Ovary (tissue), 9 donors: ENCODE results near the gene CHCHD6. TPM values are rescaled to one million over a fixed set of nuclear protein-coding genes. Genes with fewer than 3 reads are reported as not detected.

Experiments used
- DNase-seq, 5 donors: peaks; one replicate each; pipeline ENCODE4 v3.0.0-alpha.2; 2019 to 2020
- H3K27ac ChIP-seq, 2 donors: fragments of 200-600 bp; one replicate each; pipeline versions ENCODE4 v1.5.1 to v1.8.0; 2019 to 2022
- H3K27me3 ChIP-seq: fragments of 200-600 bp; one replicate; pipeline ENCODE4 v1.8.0; 2022
- H3K36me3 ChIP-seq: fragments of 200-600 bp; sonication (generic); one replicate; pipeline ENCODE4 v1.5.1; 2019
- H3K4me1 ChIP-seq: one replicate; pipeline ENCODE4 v1.8.1; 2013; ENCODE audit warnings: mild to moderate bottlenecking, moderate library complexity; ENCODE audit not compliant: insufficient read depth
- H3K4me3 ChIP-seq: fragments of 200-600 bp; sonication (generic); one replicate; pipeline ENCODE4 v1.5.1; 2017
- H3K9me3 ChIP-seq, 2 donors: fragments of 200-600 bp in 1 of 2; sonication (generic) in 1 of 2; one replicate each; pipeline versions ENCODE4 v1.5.1 to v1.8.1; 2013 to 2019; ENCODE audit warnings: mild to moderate bottlenecking in 1 of 2, moderate library complexity in 1 of 2
- EP300 ChIP-seq: sonication (generic); formaldehyde crosslinking; IDR thresholded peaks from one replicate; pipeline ENCODE4 v1.6.1; 2017; ENCODE audit warnings: antibody characterized with exemption
- POLR2A ChIP-seq: fragments of 450-650 bp; IDR thresholded peaks from one replicate; pipeline ENCODE4 v1.6.1; 2017; ENCODE audit warnings: antibody characterized with exemption, mild to moderate bottlenecking, moderate library complexity
- WGBS, 3 donors: extraction: QIAGEN DNeasy Blood & Tissue Kit in 1 of 3; methylation state at CpG; one replicate each; pipeline versions ENCODE4 v1.1.5 to v1.1.7; 2013 to 2017; 5-methylcytosine and 5-hydroxymethylcytosine counted together
- intact Hi-C, 4 donors: fragments of 100-400 bp; cut with DNase I; formaldehyde crosslinking; loops; one replicate each; pipeline versions ENCODE4 v1.11.0 to v1.15.1; 2022 to 2023
- polyA plus RNA-seq, 2 donors: library from polyadenylated mRNA; stranded (reverse); fragments of 200-250 nt in 1 of 2; fragments of 350-450 nt in 1 of 2; fragmentation: Illumina TruSeq in 1 of 2; extraction: RNeasy Lipid Tissue Mini Kit (QIAGEN cat#74804) in 1 of 2; gene quantifications; one replicate each; pipeline ENCODE4 v1.2.3, GENCODE V29; 2013 to 2014
- total RNA-seq, 7 donors: library from RNA; depleted of rRNA in 2 of 7; stranded (reverse); fragments of >200 nt in 2 of 7; fragmentation: NEBNext Ultra II Directional in 3 of 7; extraction: Animal tissue kit (Norgen Biotek cat#: 25700) in 3 of 7; gene quantifications; one replicate each; pipeline versions ENCODE4 v1.1.0 to v1.2.4, GENCODE V29; 2016 to 2023
- TF ChIP-seq, protein P1 (sequence below), 3 donors: fragments of 450-650 bp in 2 of 3; fragments of 200-600 bp in 1 of 3; IDR thresholded peaks; one replicate each; pipeline versions ENCODE4 v1.5.1 to v1.8.0; 2016 to 2022; ENCODE audit warnings: antibody characterized with exemption in 3 of 3, mild to moderate bottlenecking in 1 of 3
- donor health status: DM: no; HTN: no; CAD: no; lungs with moderate emphysema.
- donor health status: DM: no; HTN: no; CAD: no.
- donor health status: Bipolar disorder and iron deficiency.
- donor health status: DM: yes; HTN: yes; CAD: no.
- donor health status: DM: no; HTN: no; CAD: no.
- donor health status: DM: yes; HTN: yes; CAD: no.

The CHCHD6 gene
- total and polyA plus RNA-seq, 9 donors: 8.5 to 24.6 (median 19.5) TPM

DNA sequence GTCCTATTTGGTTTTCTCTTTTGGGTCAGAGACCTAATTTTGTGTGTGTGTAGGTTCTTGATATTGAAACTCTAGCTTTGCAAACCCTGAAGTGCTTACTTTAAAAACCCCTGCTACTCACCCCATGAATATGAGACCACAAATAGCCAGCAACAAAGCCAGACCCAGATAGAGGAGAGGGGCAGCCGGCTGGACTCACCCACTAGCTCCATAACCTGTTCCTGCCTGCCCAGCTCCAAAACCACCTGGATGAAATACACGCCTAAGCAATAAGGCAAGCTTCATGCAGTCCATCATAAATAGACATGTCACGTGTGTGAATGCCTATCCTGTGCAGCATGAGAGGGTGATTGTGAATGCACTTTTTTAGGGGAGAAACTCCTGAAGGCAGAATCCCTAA is 45.5 kb upstream of the CHCHD6 start:
- 85 to 92% (median 92%) methylated on average over 3 of the region's 3 CpGs for WGBS, 3 donors
- intact Hi-C loops: no loop called here
- Histone ChIP-seq H3K27me3 (no peaks in the 10 kb centered on the region), H3K9me3 (no peaks in the 10 kb centered on the region), H3K27ac (no peak overlapping the region), H3K4me3 (no peak overlapping the region), H3K36me3 (no peaks in the 10 kb centered on the region), H3K4me1 (peaks cover 1% of the 10 kb centered on the region)
- no peak for TF ChIP-seq EP300
- TF ChIP-seq, protein P1, sequence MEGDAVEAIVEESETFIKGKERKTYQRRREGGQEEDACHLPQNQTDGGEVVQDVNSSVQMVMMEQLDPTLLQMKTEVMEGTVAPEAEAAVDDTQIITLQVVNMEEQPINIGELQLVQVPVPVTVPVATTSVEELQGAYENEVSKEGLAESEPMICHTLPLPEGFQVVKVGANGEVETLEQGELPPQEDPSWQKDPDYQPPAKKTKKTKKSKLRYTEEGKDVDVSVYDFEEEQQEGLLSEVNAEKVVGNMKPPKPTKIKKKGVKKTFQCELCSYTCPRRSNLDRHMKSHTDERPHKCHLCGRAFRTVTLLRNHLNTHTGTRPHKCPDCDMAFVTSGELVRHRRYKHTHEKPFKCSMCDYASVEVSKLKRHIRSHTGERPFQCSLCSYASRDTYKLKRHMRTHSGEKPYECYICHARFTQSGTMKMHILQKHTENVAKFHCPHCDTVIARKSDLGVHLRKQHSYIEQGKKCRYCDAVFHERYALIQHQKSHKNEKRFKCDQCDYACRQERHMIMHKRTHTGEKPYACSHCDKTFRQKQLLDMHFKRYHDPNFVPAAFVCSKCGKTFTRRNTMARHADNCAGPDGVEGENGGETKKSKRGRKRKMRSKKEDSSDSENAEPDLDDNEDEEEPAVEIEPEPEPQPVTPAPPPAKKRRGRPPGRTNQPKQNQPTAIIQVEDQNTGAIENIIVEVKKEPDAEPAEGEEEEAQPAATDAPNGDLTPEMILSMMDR (IDR thresholded peaks at IDR 0.05): no peak
- no peak for TF ChIP-seq POLR2A
- no peak for DNase-seq

DNA sequence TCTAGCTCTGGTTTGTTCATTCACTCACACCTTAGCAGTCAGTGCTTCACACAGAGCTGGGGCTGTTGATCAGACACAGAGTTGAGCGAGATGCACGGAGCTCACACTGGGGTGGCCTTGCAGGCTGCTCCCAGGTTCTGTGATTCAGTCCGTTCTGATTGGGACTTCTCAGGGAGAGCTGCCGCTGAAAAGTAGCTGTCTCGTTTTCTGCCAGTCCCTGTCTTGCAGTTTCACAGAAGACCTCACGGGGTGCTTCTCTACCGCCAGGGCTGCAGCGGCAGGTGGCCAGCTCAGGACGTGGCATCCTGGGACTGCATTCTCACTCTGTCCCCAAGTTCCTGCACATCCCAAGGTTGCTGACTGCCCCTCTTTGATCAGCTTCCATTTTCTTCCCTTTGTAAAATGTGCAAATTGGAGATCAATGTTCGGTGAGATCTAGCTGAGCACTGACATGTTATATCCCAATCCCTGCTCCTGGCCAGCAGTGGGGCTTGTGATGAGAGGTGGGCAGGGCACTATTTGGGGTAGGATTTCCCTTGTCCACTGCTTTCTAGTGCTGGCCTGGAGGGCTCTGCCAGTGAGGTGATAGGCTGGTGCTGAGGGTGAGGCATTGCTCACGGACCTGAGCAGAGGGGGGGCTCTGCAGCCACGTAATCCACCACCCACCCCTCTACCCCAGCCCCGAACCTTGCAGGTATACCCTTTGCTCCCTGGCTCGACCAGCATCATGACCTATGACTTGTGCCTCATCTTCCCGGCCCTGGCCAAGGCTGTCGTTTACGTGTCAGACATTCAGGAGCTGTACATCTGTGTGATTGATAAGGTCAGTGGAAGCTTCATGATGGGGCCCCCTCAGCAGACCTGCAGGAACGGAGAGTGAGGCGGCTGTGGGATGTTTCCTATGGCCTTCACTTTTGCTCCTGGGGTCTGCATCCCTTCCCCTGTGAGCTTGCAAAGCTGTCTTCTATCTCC is 43.8 kb upstream of the CHCHD6 start:
- TF ChIP-seq, protein P1 (IDR thresholded peaks at IDR 0.05): no peak
- no peak for TF ChIP-seq POLR2A
- TF ChIP-seq EP300: no peak
- 31 to 49% (median 32%) methylated on average over 19 of the region's 19 CpGs for WGBS, 3 donors
- Histone ChIP-seq H3K27ac (no peak overlapping the region), H3K4me1 (no peaks in the 10 kb centered on the region), H3K27me3 (no peaks in the 10 kb centered on the region), H3K36me3 (no peaks in the 10 kb centered on the region), H3K9me3 (no peaks in the 10 kb centered on the region), H3K4me3 (no peak overlapping the region)
- intact Hi-C loops: loop anchor here in 1 of 4 donors (10.0 kb wide), 1 partner anchor 135 kb away; the partner anchor contains the start of gene CHST13
- no peak for DNase-seq

DNA sequence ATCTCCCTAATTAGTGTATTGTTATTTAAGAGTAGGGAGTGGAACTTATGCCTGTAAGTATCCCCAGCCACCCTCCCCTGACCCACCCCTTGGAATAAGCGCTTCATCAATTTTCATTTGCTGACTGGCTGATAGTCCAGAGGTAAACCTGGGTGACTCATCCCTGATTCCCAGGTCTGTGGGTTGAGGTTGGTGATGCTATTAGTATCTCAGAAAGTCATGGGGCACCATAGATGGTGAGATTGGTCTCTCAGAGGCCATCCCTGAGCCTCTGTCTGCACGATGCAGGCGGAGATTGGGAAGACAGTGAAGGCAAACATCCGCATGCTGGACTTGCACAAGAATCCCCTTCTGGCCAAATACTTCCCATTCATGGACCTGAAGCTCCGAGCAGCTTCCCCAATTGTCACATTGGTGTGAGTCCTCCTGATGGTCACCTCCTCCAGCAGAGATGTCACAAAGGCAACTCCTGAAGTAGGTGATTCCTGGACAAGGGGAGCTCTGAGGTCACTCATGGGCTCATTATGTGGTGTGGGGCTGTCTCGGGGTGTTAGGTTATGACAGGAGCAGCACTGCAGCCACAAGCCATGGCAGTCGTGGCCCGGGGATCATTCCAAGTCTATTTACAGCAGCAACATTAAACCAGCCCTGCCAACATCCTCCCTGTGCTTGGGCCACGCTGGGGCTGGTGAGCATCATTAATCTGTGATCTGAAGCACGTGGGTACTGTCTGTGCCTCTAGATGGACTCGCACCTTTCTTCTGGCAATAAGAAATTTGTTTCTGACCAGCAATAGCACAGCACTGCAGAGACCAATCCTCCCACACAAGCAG is 42.3 kb upstream of the CHCHD6 start:
- no peak overlapping the region for H3K4me3 ChIP-seq
- no peaks in the 10 kb centered on the region for H3K36me3 ChIP-seq
- TF ChIP-seq EP300 (no peak), POLR2A (no peak)
- TF ChIP-seq, protein P1 (IDR thresholded peaks at IDR 0.05): no peak
- no peaks in the 10 kb centered on the region for H3K4me1 ChIP-seq
- no peak for DNase-seq
- no peak overlapping the region for H3K27ac ChIP-seq
- intact Hi-C loops: loop anchor here in 1 of 4 donors (10.0 kb wide), 1 partner anchor 137 kb away; the partner anchor contains the start of gene CHST13
- H3K9me3 ChIP-seq: no peaks in the 10 kb centered on the region
- no peaks in the 10 kb centered on the region for H3K27me3 ChIP-seq
- 66 to 74% (median 72%) methylated on average over 11 of the region's 11 CpGs for WGBS, 3 donors

DNA sequence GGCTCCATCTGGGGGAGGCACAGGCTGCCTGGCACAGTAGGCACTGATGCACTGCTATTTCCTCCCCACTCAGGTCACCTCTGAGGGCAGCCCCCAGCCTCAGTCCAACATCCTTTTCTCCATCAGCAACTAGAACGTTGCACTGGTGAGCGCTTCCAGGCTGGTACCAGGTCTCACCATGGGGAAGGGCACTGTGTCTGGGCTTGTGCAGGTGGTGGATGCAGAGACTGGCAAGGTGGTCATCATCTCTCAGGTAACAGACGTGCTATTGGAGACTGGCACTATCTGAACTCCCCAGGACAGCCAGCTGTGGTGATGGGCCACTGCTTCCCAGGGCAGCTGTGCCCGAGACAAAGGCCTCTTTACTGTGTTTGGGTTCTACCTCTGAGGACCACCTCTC is 40.8 kb upstream of the CHCHD6 start:
- no peak overlapping the region for H3K4me3 ChIP-seq
- 82 to 98% (median 88%) methylated on average over 4 of the region's 4 CpGs for WGBS, 3 donors
- no peaks in the 10 kb centered on the region for H3K27me3 ChIP-seq
- no peak for TF ChIP-seq POLR2A
- H3K36me3 ChIP-seq: no peaks in the 10 kb centered on the region
- H3K9me3 ChIP-seq: no peaks in the 10 kb centered on the region
- no peaks in the 10 kb centered on the region for H3K4me1 ChIP-seq
- no peak for DNase-seq
- intact Hi-C loops: loop anchor here in 1 of 4 donors (10.0 kb wide), 1 partner anchor 138 kb away; the partner anchor contains the start of gene CHST13
- no peak overlapping the region for H3K27ac ChIP-seq
